G401 (cell line): ENCODE measurements around the gene OLFM4. TPM values are rescaled to one million over a fixed set of nuclear protein-coding genes. Genes with fewer than 3 reads are reported as not detected.
"Not testable (repeated sequence)": the region's sequence is repeated elsewhere in the genome, so short reads cannot be mapped to it uniquely, and the experiment has no call there.

Experiments
- DNase-seq: peaks from one replicate; pipeline ENCODE4 v3.0.0-alpha.2; 2015; ENCODE audit warnings: low spot score
- in situ Hi-C: cut with HindIII; loops from 2 replicates; pipeline ENCODE4 v1.10.0; 2016; ENCODE audit warnings: low sequenced_read_pairs, mixed read lengths
- total RNA-seq: library from RNA; depleted of rRNA; stranded (reverse); fragments of >200 nt; shearing (Covaris generic); gene quantifications from 2 replicates; pipeline ENCODE4 v1.2.3, GENCODE V29; 2014

OLFM4 gene
- total RNA-seq, 1 experiment from 2014 or later: not detected

GRCh38 chr13:53013113-53013512, 15.5 kb upstream of the OLFM4 start:
- in situ Hi-C loops: no loop called here
- no peak for DNase-seq

GRCh38 chr13:53014018-53014417, 14.6 kb upstream of the OLFM4 start:
- in situ Hi-C loops, DNase-seq: not testable (repeated sequence)

GRCh38 chr13:53014495-53015443, 13.8 kb upstream of the OLFM4 start:
- DNase-seq: no peak
- in situ Hi-C loops: no loop called here

DNA sequence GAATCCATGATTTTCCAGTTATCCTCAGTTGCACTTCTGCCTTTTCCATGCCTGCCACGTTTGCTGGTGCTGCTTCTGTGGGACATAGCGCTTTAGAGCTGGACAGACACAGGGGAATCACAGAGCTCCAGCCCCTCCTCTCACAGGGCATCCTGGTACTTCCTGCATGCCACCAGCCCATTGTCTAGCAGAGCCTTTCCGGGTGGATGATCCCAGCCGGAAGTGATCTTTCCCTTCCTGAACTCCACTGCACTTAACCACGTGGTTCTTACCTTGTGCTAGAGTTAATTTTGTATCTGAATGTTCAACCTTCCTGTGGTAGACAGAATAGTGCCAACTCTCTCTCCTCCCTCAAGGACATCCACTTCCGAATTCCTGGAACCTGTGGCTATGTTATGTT, 12.6 kb upstream of the OLFM4 start:
- no peak for DNase-seq
- in situ Hi-C loops: no loop called here

DNA sequence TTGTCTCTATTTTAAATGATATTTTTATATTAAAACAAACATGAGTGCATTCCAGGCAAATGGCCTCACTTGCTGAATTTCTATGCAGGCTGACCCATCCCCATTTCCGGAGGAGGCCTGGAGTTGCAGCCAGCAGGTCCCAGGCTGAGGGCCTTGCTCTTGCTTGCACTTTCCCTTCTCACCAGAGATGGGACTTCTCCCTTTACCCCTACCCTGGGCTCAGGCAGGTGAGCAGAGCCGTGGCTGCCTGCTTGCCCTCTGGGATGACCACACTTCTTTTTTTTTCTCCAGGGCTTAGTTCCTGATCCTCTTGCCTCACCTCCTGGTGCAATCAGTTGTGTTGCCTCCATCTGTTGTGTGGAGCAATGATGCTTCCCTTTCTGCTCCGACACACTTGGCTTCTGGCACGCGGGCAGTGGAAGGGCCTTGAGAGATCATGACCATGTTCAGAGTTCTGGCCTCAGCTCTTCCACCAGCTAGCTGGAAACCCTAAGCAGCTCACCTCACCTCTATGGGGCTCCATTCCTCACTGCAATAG, 11.1 kb upstream of the OLFM4 start:
- DNase-seq: no peak
- in situ Hi-C loops: no loop called here

DNA sequence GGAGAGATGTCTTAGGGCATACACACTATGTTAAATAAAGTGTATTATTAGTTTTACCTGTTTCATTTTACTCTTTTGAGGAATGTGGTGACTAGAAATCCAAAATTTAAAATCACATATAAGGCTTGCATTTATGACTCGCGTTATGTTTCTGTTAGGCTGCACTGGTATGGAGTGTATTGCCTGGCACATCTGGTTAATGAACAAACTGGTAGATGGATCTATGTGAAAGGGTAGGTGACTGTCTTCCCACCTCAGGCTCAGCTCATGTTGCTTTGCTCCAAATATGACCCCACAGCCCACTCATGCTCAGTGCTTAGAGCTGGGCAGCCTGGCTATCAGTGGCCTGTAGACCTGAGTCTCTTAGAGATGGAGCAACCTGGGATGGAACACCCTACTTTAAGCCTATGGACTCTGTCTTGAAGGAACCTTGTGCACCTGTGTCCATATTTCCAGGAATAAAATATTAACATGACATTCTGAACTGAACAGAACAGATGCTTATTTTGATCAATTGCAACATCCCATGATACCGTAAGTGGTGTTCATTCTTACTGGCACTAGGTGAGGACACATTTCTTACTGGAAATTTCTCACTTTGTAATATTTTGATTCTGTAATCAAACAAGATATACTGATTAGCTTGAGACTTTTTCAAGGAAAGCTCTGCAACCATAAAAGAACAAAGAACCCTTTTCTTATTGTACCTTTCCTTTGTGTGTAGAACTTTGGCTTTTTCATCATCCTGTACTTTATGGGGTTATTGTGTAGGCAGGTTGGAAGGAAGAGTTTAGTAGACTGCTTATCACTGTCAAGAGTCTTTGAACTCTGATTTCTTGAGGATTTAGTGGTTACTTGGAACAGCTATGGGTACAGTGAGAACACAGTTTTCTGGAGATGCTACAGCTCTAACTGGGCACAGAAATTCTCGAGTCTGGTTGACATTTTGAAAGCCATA, 9.6 kb upstream of the OLFM4 start:
- no peak for DNase-seq
- in situ Hi-C loops: no loop called here

- no peak for DNase-seq
- in situ Hi-C loops: no loop called here
Measured at GRCh38 chr13:53020764-53021335, 7.8 kb upstream of the OLFM4 start.

DNA sequence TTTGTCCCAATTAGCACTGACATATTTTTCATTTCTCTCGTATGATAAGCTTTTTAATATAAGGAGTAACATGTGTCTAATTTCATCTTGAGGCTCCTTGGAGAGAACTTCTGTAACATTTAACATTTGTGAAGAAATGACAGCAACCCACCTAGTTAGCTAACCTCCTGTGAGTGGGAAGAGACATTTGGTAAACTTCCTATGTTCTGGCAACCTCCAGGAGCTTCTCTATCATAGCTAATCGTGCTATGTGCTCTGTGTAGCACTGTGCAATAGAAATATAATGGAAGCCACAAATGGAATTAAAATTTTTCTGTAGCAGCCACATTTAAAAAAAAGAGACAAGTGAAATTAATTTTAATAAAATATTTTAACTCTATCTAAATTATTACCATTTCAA, 5.4 kb upstream of the OLFM4 start:
- DNase-seq: no peak
- in situ Hi-C loops: no loop called here

GRCh38 chr13:53028063-53028462, 550 bp upstream of the OLFM4 start:
- in situ Hi-C loops: no loop called here
- no peak for DNase-seq

DNA sequence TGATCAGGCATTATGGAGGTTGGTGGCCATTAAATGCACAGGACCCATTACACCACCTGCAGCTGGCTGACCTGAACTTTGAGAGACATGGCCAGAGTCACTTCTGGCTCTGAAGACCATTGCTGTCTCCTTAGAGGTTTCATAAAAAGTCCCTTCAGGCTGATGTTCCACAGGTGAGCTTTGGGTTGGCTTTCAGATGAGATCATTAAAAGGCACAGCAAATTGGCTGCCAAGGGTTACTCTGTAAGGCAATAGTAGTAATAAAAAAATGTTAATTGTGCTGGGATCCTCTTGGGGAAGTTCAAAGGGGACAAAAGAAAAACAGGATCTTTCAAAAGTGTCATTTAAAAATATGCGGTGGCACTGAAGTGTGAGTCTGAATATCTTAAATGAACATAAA, 4.2 kb downstream of the OLFM4 start:
- in situ Hi-C loops: no loop called here
- no peak for DNase-seq

DNA sequence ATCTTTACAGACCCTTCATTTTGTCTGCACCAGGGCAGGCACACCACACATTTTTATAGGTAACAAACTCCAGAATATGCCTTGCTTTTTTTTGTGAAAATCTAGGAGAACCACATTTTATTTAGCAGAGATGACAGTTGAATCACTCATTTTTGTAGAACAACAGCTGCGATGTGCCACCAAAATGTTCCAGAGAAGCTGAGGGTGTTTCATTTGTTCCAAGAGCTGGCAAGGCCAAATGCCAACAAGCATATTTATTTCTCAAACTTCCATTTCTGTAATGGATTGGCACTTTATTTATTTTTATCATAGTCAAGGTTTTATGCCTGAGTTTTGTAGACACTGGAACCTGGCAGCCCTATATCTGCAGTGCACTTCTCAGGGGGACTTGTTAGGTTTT, 10.4 kb downstream of the OLFM4 start:
- in situ Hi-C loops: no loop called here
- DNase-seq: no peak

DNA sequence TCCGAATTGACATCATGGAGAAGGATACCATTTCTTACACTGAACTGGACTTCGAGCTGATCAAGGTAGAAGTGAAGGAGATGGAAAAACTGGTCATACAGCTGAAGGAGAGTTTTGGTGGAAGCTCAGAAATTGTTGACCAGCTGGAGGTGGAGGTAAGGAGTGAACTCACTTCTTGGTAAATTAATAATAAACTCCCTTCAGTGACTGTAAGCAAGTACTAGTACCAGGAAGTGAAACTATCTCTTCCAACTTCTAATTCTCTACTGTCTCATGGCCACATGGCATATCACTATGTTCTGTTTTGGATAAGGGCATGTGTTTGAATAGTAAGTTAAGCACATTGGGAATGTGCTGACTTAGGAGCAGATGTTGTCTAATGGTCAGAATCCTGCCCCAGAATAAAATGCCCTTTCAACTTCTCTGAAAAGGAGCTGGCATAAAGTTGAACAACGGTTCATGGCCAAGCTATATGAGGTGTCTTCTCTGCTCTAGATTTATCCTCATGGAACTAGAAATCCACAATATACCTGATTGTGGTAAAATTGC, 13.4 kb downstream of the OLFM4 start:
- no peak for DNase-seq
- in situ Hi-C loops: no loop called here

DNA sequence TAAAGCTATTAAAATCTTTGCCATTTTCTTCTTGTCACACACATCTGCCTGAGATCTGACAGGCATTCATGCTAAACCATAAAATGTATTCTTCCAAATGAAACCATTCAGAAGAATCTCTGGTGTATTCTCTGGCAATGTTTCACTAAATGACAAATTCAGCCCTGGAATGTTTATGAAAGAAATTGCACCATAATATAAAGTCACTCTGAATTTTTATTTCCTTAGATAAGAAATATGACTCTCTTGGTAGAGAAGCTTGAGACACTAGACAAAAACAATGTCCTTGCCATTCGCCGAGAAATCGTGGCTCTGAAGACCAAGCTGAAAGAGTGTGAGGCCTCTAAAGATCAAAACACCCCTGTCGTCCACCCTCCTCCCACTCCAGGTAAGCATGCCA, 14.3 kb downstream of the OLFM4 start:
- in situ Hi-C loops: no loop called here
- DNase-seq: no peak

GRCh38 chr13:53043398-53043797, 14.8 kb downstream of the OLFM4 start:
- in situ Hi-C loops: no loop called here
- no peak for DNase-seq

GRCh38 chr13:53045189-53045588, 16.6 kb downstream of the OLFM4 start:
- in situ Hi-C loops: no loop called here
- DNase-seq: no peak

DNA sequence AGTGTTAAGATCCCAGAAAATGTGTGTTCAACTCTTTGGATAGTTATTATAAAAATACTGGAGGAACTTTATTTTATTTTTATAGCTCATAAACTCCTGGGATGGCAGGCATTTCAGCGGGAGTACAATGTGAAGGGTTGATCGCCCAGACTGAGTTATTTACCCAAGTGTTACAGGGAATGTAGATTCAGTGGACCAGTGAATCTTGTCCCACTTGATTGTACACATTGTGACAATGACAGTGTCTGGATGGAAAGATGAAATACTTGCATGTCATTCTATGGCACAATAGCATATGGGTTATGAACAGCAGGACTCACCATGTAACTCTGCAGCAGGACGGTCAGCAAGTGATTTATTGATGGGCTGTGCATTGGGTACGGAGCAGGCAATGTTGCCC, 20.3 kb downstream of the OLFM4 start:
- DNase-seq: no peak
- in situ Hi-C loops: no loop called here

DNA sequence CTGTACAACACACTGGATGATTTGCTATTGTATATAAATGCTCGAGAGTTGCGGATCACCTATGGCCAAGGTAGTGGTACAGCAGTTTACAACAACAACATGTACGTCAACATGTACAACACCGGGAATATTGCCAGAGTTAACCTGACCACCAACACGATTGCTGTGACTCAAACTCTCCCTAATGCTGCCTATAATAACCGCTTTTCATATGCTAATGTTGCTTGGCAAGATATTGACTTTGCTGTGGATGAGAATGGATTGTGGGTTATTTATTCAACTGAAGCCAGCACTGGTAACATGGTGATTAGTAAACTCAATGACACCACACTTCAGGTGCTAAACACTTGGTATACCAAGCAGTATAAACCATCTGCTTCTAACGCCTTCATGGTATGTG, 21.5 kb downstream of the OLFM4 start:
- no peak for DNase-seq
- in situ Hi-C loops: no loop called here

GRCh38 chr13:53052675-53053074, 24.1 kb downstream of the OLFM4 start:
- in situ Hi-C loops: no loop called here
- peak; percentile 8 for DNase-seq

GRCh38 chr13:53054569-53054968, 26.0 kb downstream of the OLFM4 start:
- DNase-seq: no peak
- in situ Hi-C loops: no loop called here
